H9 (cell line): ENCODE data around the gene SPPL3. TPM values are rescaled to one million over a fixed set of nuclear protein-coding genes. Genes with fewer than 3 reads are reported as not detected.

ENCODE experiments used
- DNase-seq: peaks from one replicate; pipeline ENCODE4 v3.0.0-alpha.2; 2017
- H2AFZ ChIP-seq: one replicate; pipeline ENCODE4 v1.6.1; 2013; ENCODE audit warnings: mild to moderate bottlenecking, low read length, control low read depth, moderate library complexity
- H2AK5ac ChIP-seq: 2 replicates; pipeline ENCODE4 v1.6.1; 2013; ENCODE audit warnings: low read length, control low read depth, mixed read lengths; ENCODE audit not compliant: insufficient read length
- H2BK120ac ChIP-seq: one replicate; pipeline ENCODE4 v1.6.1; 2013; ENCODE audit warnings: low read depth, mild to moderate bottlenecking, low read length, control low read depth, inconsistent platforms; ENCODE audit not compliant: poor library complexity, severe bottlenecking
- H2BK12ac ChIP-seq: 2 replicates; pipeline ENCODE4 v1.6.1; 2013; ENCODE audit warnings: low read length, control low read depth, mixed read lengths, low read depth; ENCODE audit not compliant: insufficient read length
- H2BK15ac ChIP-seq: 2 replicates; pipeline ENCODE4 v1.6.1; 2013; ENCODE audit warnings: low read depth, low read length, control low read depth
- H2BK20ac ChIP-seq: one replicate; pipeline ENCODE4 v1.6.1; 2013; ENCODE audit warnings: low read depth, mild to moderate bottlenecking, low read length, control low read depth, inconsistent platforms; ENCODE audit not compliant: poor library complexity, severe bottlenecking
- H2BK5ac ChIP-seq: 2 replicates; pipeline ENCODE4 v1.6.1; 2013; ENCODE audit warnings: low read length, control low read depth, mixed read lengths; ENCODE audit not compliant: insufficient read length
- H3K14ac ChIP-seq: 2 replicates; pipeline ENCODE4 v1.6.1; 2013; ENCODE audit warnings: low read length, control low read depth; ENCODE audit not compliant: insufficient read depth
- H3K18ac ChIP-seq: 2 replicates; pipeline ENCODE4 v1.6.1; 2013; ENCODE audit warnings: low read depth, mild to moderate bottlenecking, mixed read lengths, low read length, control low read depth; ENCODE audit not compliant: insufficient read length
- H3K23ac ChIP-seq: 2 replicates; pipeline ENCODE4 v1.6.1; 2013; ENCODE audit warnings: low read length, control low read depth, mixed read lengths, low read depth; ENCODE audit not compliant: insufficient read length
- H3K23me2 ChIP-seq: 2 replicates; pipeline ENCODE4 v1.6.1; 2013; ENCODE audit warnings: low read depth, mild to moderate bottlenecking, mixed read lengths, low read length, control low read depth; ENCODE audit not compliant: insufficient read length, poor library complexity, severe bottlenecking
- H3K27ac ChIP-seq: 2 replicates; pipeline ENCODE4 v1.5.1; 2013; ENCODE audit warnings: low read length, control low read depth, mixed read lengths, low read depth; ENCODE audit not compliant: insufficient read length
- H3K27me3 ChIP-seq: 2 replicates; pipeline ENCODE4 v1.6.1; 2013; ENCODE audit warnings: low read length, control low read depth, inconsistent platforms; ENCODE audit not compliant: insufficient read depth
- H3K4ac ChIP-seq: 2 replicates; pipeline ENCODE4 v1.6.1; 2013; ENCODE audit warnings: low read depth, mild to moderate bottlenecking, control low read depth, inconsistent platforms, low read length, moderate library complexity
- H3K4me1 ChIP-seq: 2 replicates; pipeline ENCODE4 v1.6.1; 2013; ENCODE audit warnings: low read length, control low read depth, inconsistent platforms; ENCODE audit not compliant: insufficient read depth
- H3K4me2 ChIP-seq: 2 replicates; pipeline ENCODE4 v1.6.1; 2013; ENCODE audit warnings: low read length, control low read depth, mixed read lengths; ENCODE audit not compliant: insufficient read length, insufficient read depth
- H3K56ac ChIP-seq: 2 replicates; pipeline ENCODE4 v1.6.1; 2013; ENCODE audit warnings: low read depth, mild to moderate bottlenecking, mixed read lengths, low read length, control low read depth; ENCODE audit not compliant: insufficient read length
- H3K79me1 ChIP-seq: 2 replicates; pipeline ENCODE4 v1.6.1; 2013; ENCODE audit warnings: low read depth, mild to moderate bottlenecking, moderate library complexity, low read length, control low read depth, inconsistent platforms; ENCODE audit not compliant: insufficient read depth, poor library complexity, severe bottlenecking
- H3K79me2 ChIP-seq: 2 replicates; pipeline ENCODE4 v1.6.1; 2013; ENCODE audit warnings: low read length, control low read depth, inconsistent platforms; ENCODE audit not compliant: insufficient read depth
- H3K9ac ChIP-seq: 2 replicates; pipeline ENCODE4 v1.6.1; 2013; ENCODE audit warnings: low read length, control low read depth, mixed read lengths; ENCODE audit not compliant: insufficient read length; ENCODE audit errors: extremely low read depth
- H3K9me3 ChIP-seq: one replicate; pipeline ENCODE4 v1.6.1; 2013; ENCODE audit warnings: low read depth, low read length, inconsistent platforms; ENCODE audit not compliant: control insufficient read depth
- H3T11ph ChIP-seq: one replicate; pipeline ENCODE4 v1.6.1; 2013; ENCODE audit warnings: mild to moderate bottlenecking, low read length, control low read depth, inconsistent platforms
- H4K20me1 ChIP-seq: one replicate; pipeline ENCODE4 v1.6.1; 2013; ENCODE audit not compliant: control insufficient read depth, insufficient read length, insufficient read depth
- H4K5ac ChIP-seq: 2 replicates; pipeline ENCODE4 v1.6.1; 2013; ENCODE audit warnings: low read depth, mild to moderate bottlenecking, mixed read lengths, low read length, control low read depth; ENCODE audit not compliant: insufficient read length
- H4K8ac ChIP-seq: replicated peaks from 2 replicates; pipeline ENCODE4 v1.6.1; 2013; ENCODE audit warnings: low read length, control low read depth, mixed read lengths, low read depth; ENCODE audit not compliant: insufficient read length
- H4K91ac ChIP-seq: 2 replicates; pipeline ENCODE4 v1.6.1; 2013; ENCODE audit warnings: low read depth, mild to moderate bottlenecking, moderate library complexity, mixed read lengths, low read length, control low read depth; ENCODE audit not compliant: insufficient read length
- H3K27ac Mint-ChIP-seq, 3 experiments: 2 replicates in 2 of 3; 3 replicates in 1 of 3; pipeline ENCODE4 v1.8.0; 2020 to 2021; ENCODE audit warnings: mixed read lengths in 3 of 3, mild to moderate bottlenecking in 1 of 3, moderate library complexity in 1 of 3
- H3K27me3 Mint-ChIP-seq: 2 replicates; pipeline ENCODE4 v1.8.0; 2021; ENCODE audit warnings: low read depth, mild to moderate bottlenecking, moderate library complexity, mixed read lengths
- H3K36me3 Mint-ChIP-seq, 3 experiments: 2 replicates in 2 of 3; 3 replicates in 1 of 3; pipeline ENCODE4 v1.8.0; 2020 to 2021; ENCODE audit warnings: low read depth in 3 of 3, mixed read lengths in 3 of 3; ENCODE audit not compliant: insufficient read depth in 1 of 3
- H3K4me1 Mint-ChIP-seq, 2 experiments: 2 replicates each; pipeline ENCODE4 v1.8.0; 2020; ENCODE audit warnings: mixed read lengths in 2 of 2
- H3K4me3 Mint-ChIP-seq, 2 experiments: 2 replicates in 1 of 2; 3 replicates in 1 of 2; pipeline ENCODE4 v1.8.0; 2020 to 2021; ENCODE audit warnings: mild to moderate bottlenecking in 2 of 2, mixed read lengths in 2 of 2, moderate library complexity in 1 of 2
- H3K9me3 Mint-ChIP-seq, 2 experiments: 2 replicates in 1 of 2; 3 replicates in 1 of 2; pipeline ENCODE4 v1.8.0; 2020; ENCODE audit warnings: mild to moderate bottlenecking in 2 of 2, mixed read lengths in 2 of 2, moderate library complexity in 1 of 2
- CTCF ChIP-seq: fragments of 200-600 bp; sonication (generic); conservative IDR thresholded peaks from 3 replicates; pipeline ENCODE4 v1.8.0; 2021; ENCODE audit warnings: antibody characterized with exemption, mild to moderate bottlenecking
- WGBS: extraction: QIAGEN DNeasy Blood & Tissue Kit; methylation state at CpG from one replicate; pipeline ENCODE4 v1.1.7; 2013; ENCODE audit warnings: missing lambda C conversion rate, low lambda C conversion rate, mixed read lengths; ENCODE audit not compliant: insufficient read length; ENCODE audit errors: extremely low coverage; 5-methylcytosine and 5-hydroxymethylcytosine counted together
- total RNA-seq: library from RNA; stranded (reverse); gene quantifications from 2 replicates; pipeline ENCODE4 v1.2.1, GENCODE V29; 2021

Gene SPPL3
- total RNA-seq, 1 experiment from 2014 or later, result 46.3 TPM

GRCh38 chr12:120849765-120850164, 54.4 kb downstream of the SPPL3 start:
- Histone ChIP-seq H4K91ac (no peak overlapping the region), H4K20me1 (no peaks in the 10 kb centered on the region), H2BK5ac (no peak overlapping the region), H3K4ac (no peak overlapping the region), H3K4me2 (no peak overlapping the region), H3K4me1 (no peaks in the 10 kb centered on the region), H3K27me3 (no peaks in the 10 kb centered on the region), H3K14ac (no peak overlapping the region), H3K9ac (no peak overlapping the region), H4K8ac (no peak overlapping the region), H3K79me2 (peaks cover 5% of the 10 kb centered on the region; the same call in 1 of the 2 replicates), H3T11ph (no peak overlapping the region), H2BK20ac (no peak overlapping the region), H2AK5ac (no peak overlapping the region), H4K5ac (no peak overlapping the region), H3K9me3 (no peaks in the 10 kb centered on the region), H3K23me2 (no peaks in the 10 kb centered on the region), H3K23ac (no peak overlapping the region), H2AFZ (no peak overlapping the region), H2BK15ac (no peak overlapping the region), H3K18ac (no peak overlapping the region), H2BK12ac (no peak overlapping the region), H3K27ac (no peak overlapping the region), H3K56ac (no peak overlapping the region), H3K79me1 (peaks cover 3% of the 10 kb centered on the region), H2BK120ac (no peak overlapping the region)
- no peak overlapping the region for H3K4me3 Mint-ChIP-seq
- peaks cover 2 to 6% of the 10 kb centered on the region in 2 experiments; a peak in 2 of 4 replicates for H3K4me1 Mint-ChIP-seq
- DNase-seq, result no peak
- H3K36me3 Mint-ChIP-seq, result no peaks in the 10 kb centered on the region
- TF ChIP-seq CTCF, result no peak
- no peaks in the 10 kb centered on the region for H3K9me3 Mint-ChIP-seq
- no CpG with 5 or more reads among the region's 2 CpGs for WGBS
- H3K27me3 Mint-ChIP-seq, result no peaks in the 10 kb centered on the region
- H3K27ac Mint-ChIP-seq, result peak overlapping the region in 1 of 3 experiments; percentile 36; a peak in 2 of 7 replicates
